ENCODE results near the gene LPIN1. TPM values are rescaled to one million over a fixed set of nuclear protein-coding genes. Genes with fewer than 3 reads are reported as not detected.

The LPIN1 gene
- total RNA-seq, 1 experiment from 2014 or later = 13.9 TPM

DNA sequence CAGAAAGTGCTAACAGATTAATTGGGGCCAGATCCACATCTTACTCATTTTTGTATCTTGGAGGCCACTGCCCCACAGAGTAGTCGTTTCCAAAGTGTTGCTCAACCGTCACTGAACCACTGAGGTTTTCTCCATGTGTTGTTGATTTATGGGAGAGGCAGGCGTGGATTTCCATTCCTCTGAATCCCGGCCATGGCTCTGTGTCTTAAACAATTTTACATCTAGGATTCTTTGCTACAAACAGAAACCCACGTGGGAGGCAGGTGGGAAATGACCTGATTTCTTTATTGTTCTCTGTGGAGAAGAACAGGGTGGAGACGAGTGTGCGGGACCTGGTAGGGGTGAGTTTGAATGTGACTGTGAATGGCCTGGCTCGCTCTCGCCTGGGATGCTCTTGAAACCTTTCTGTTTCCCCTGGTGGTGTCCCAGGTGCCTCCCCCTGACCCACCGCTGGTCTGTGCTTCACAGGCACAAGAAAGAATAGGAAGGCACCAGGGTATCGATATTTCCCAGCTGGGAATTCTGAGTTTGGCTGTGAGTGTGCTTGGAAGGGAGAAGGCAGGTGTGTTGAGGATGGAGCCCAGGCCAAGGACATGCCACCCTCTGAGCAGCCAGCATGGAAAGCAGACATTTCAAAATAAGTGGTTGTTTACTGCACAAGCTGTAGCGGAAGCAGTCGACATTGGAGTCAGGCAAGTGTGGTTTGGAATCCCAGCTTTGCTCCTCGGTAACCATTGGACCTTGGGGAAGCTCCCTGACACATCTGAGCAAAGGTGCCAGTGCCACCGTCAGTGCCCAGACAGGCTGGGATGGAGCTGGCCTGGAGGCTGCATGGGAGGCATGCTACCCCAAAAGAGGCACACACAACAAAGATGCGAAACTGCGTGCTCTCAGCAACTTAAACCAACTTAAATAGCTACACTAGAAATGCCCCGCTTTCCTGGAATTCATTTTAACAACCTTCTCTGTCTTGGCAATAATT is 50.0 kb downstream of the LPIN1 start:
- ATAC-seq (no peak), DNase-seq (ENCODE audit: low spot score) (no peak)
- Mint-ChIP-seq H3K4me1 (no peaks in the 10 kb centered on the region), H3K27me3 (ENCODE audit: low read depth) (no peaks in the 10 kb centered on the region), H3K27ac (no peak overlapping the region), H3K4me3 (no peak overlapping the region), H3K36me3 (peaks cover 37% of the 10 kb centered on the region), H3K9me3 (no peaks in the 10 kb centered on the region)
- TF ChIP-seq ZNF121 (CRISPR knock-in tag; IDR thresholded peaks at IDR 0.05) (no peak), NR2C2 (CRISPR knock-in tag; IDR thresholded peaks at IDR 0.05) (no peak)
- CTCF ChIA-PET = interaction anchor here (0.8 kb wide), 1 partner anchor 57 kb away, joined by 3 read pairs; no protein-coding TSS in a partner anchor
- POLR2A ChIA-PET = no interaction called here

GRCh38 chr2:11797846-11798245 is 51.4 kb downstream of the LPIN1 start:
- H3K27ac Mint-ChIP-seq = no peak overlapping the region
- CTCF ChIA-PET = no interaction called here
- no peak overlapping the region for H3K4me3 Mint-ChIP-seq
- no peaks in the 10 kb centered on the region for H3K4me1 Mint-ChIP-seq
- peaks cover 28% of the 10 kb centered on the region for H3K36me3 Mint-ChIP-seq
- no peak for TF ChIP-seq ATF1 (CRISPR knock-in tag; IDR thresholded peaks at IDR 0.05)
- TF ChIP-seq ZMAT4 (CRISPR knock-in tag; IDR thresholded peaks at IDR 0.05) = no peak
- TF ChIP-seq, protein P1, sequence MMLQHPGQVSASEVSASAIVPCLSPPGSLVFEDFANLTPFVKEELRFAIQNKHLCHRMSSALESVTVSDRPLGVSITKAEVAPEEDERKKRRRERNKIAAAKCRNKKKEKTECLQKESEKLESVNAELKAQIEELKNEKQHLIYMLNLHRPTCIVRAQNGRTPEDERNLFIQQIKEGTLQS (CRISPR knock-in tag; conservative IDR thresholded peaks at IDR 0.05) = no peak
- no peak for TF ChIP-seq ELF4 (CRISPR knock-in tag; IDR thresholded peaks at IDR 0.05; ENCODE audit: low read depth)
- TF ChIP-seq ZSCAN18 (CRISPR knock-in tag; IDR thresholded peaks at IDR 0.05) = no peak
- TF ChIP-seq, protein P2, sequence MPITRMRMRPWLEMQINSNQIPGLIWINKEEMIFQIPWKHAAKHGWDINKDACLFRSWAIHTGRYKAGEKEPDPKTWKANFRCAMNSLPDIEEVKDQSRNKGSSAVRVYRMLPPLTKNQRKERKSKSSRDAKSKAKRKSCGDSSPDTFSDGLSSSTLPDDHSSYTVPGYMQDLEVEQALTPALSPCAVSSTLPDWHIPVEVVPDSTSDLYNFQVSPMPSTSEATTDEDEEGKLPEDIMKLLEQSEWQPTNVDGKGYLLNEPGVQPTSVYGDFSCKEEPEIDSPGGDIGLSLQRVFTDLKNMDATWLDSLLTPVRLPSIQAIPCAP (CRISPR knock-in tag; IDR thresholded peaks at IDR 0.05) = no peak
- no peak for TF ChIP-seq NR1H2 (CRISPR knock-in tag; IDR thresholded peaks at IDR 0.05)
- TF ChIP-seq ATF6 (CRISPR knock-in tag; IDR thresholded peaks at IDR 0.05) = no peak
- TF ChIP-seq ATF2 (CRISPR knock-in tag; IDR thresholded peaks at IDR 0.05; ENCODE audit: borderline replicate concordance, low read depth) = no peak
- TF ChIP-seq CREM (CRISPR knock-in tag; IDR thresholded peaks at IDR 0.05) = no peak
- TF ChIP-seq ZBTB21 (CRISPR knock-in tag; IDR thresholded peaks at IDR 0.05; ENCODE audit: borderline replicate concordance) = no peak
- TF ChIP-seq PRRX2 (CRISPR knock-in tag; IDR thresholded peaks at IDR 0.05) = no peak
- TF ChIP-seq, protein P3, sequence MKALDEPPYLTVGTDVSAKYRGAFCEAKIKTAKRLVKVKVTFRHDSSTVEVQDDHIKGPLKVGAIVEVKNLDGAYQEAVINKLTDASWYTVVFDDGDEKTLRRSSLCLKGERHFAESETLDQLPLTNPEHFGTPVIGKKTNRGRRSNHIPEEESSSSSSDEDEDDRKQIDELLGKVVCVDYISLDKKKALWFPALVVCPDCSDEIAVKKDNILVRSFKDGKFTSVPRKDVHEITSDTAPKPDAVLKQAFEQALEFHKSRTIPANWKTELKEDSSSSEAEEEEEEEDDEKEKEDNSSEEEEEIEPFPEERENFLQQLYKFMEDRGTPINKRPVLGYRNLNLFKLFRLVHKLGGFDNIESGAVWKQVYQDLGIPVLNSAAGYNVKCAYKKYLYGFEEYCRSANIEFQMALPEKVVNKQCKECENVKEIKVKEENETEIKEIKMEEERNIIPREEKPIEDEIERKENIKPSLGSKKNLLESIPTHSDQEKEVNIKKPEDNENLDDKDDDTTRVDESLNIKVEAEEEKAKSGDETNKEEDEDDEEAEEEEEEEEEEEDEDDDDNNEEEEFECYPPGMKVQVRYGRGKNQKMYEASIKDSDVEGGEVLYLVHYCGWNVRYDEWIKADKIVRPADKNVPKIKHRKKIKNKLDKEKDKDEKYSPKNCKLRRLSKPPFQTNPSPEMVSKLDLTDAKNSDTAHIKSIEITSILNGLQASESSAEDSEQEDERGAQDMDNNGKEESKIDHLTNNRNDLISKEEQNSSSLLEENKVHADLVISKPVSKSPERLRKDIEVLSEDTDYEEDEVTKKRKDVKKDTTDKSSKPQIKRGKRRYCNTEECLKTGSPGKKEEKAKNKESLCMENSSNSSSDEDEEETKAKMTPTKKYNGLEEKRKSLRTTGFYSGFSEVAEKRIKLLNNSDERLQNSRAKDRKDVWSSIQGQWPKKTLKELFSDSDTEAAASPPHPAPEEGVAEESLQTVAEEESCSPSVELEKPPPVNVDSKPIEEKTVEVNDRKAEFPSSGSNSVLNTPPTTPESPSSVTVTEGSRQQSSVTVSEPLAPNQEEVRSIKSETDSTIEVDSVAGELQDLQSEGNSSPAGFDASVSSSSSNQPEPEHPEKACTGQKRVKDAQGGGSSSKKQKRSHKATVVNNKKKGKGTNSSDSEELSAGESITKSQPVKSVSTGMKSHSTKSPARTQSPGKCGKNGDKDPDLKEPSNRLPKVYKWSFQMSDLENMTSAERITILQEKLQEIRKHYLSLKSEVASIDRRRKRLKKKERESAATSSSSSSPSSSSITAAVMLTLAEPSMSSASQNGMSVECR (CRISPR knock-in tag; IDR thresholded peaks at IDR 0.05; ENCODE audit: borderline replicate concordance) = no peak
- no peak for TF ChIP-seq ZNF396 (CRISPR knock-in tag; IDR thresholded peaks at IDR 0.05; ENCODE audit: borderline replicate concordance)
- no peak for TF ChIP-seq MXD4 (CRISPR knock-in tag; IDR thresholded peaks at IDR 0.05; ENCODE audit: borderline replicate concordance)
- no peak for TF ChIP-seq ZNF317 (CRISPR knock-in tag; IDR thresholded peaks at IDR 0.05; ENCODE audit: borderline replicate concordance, low read depth)
- TF ChIP-seq NFE2L1 (CRISPR knock-in tag; IDR thresholded peaks at IDR 0.05) = no peak
- TF ChIP-seq ZNF416 (CRISPR knock-in tag; IDR thresholded peaks at IDR 0.05) = no peak
- POLR2A ChIA-PET = no interaction called here
- H3K9me3 Mint-ChIP-seq = no peaks in the 10 kb centered on the region
- H3K27me3 Mint-ChIP-seq (ENCODE audit: low read depth) = no peaks in the 10 kb centered on the region
- DNase-seq (ENCODE audit: low spot score) (no peak), ATAC-seq (no peak)
